Effector memory CD8-positive, alpha-beta T cell (primary cell): ENCODE measurements around the gene CFAP74.

ENCODE experiments used
- ATAC-seq: fragments of 150-1000 bp; cut with Tn5 transposase; replicated peaks from 2 replicates; pipeline ENCODE4 v1.10.0; 2021; ENCODE audit warnings: mild to moderate bottlenecking, moderate library complexity
- DNase-seq, 3 experiments: peaks; one replicate each; pipeline ENCODE4 v3.0.0; 2021
- H3K27ac Mint-ChIP-seq, 2 donors: one replicate each; pipeline ENCODE4 v1.8.0; 2022; ENCODE audit warnings: mild to moderate bottlenecking in 2 of 2, mixed read lengths in 2 of 2, moderate library complexity in 2 of 2
- H3K27me3 Mint-ChIP-seq, 2 donors: one replicate each; pipeline ENCODE4 v1.8.0; 2022; ENCODE audit warnings: mixed read lengths in 2 of 2
- H3K36me3 Mint-ChIP-seq: one replicate; pipeline ENCODE4 v1.8.0; 2022; ENCODE audit warnings: mild to moderate bottlenecking, moderate library complexity, mixed read lengths; ENCODE audit not compliant: insufficient read depth
- H3K4me1 Mint-ChIP-seq, 2 donors: one replicate each; pipeline ENCODE4 v1.8.0; 2022; ENCODE audit warnings: low read depth in 2 of 2, mixed read lengths in 2 of 2
- H3K4me3 Mint-ChIP-seq, 2 donors: one replicate each; pipeline ENCODE4 v1.8.0; 2022; ENCODE audit warnings: mild to moderate bottlenecking in 2 of 2, mixed read lengths in 2 of 2, moderate library complexity in 2 of 2
- H3K9me3 Mint-ChIP-seq, 2 donors: one replicate each; pipeline ENCODE4 v1.8.0; 2022; ENCODE audit warnings: mixed read lengths in 2 of 2

The CFAP74 gene

DNA sequence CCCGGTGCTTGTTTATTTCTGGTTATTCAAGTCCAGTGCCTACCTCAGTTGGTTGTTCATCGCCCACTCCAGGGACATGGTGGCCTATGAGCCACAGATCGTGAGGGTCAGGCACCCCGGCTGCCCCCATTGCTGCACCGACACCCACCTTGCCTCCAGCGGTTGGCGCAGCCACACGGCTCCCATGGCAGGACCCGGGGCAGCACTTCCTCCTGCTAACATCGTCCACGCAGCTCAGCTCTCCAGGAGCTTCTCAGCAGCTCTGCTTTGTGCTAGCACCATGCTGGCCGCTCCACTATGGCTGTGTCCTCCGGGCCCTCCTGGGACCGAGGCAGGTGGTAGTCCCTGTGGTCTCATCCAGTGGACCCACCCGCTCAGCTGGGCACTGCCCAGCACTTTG, 32.7 kb upstream of the CFAP74 start:
- H3K27me3 Mint-ChIP-seq = peaks cover 5 to 25% of the 10 kb centered on the region in 2 donors
- no peaks in the 10 kb centered on the region for H3K4me1 Mint-ChIP-seq
- ATAC-seq (no peak), DNase-seq (no peak)
- no peak overlapping the region for H3K4me3 Mint-ChIP-seq
- no peaks in the 10 kb centered on the region for H3K36me3 Mint-ChIP-seq
- no peaks in the 10 kb centered on the region for H3K9me3 Mint-ChIP-seq
- H3K27ac Mint-ChIP-seq = no peak overlapping the region

DNA sequence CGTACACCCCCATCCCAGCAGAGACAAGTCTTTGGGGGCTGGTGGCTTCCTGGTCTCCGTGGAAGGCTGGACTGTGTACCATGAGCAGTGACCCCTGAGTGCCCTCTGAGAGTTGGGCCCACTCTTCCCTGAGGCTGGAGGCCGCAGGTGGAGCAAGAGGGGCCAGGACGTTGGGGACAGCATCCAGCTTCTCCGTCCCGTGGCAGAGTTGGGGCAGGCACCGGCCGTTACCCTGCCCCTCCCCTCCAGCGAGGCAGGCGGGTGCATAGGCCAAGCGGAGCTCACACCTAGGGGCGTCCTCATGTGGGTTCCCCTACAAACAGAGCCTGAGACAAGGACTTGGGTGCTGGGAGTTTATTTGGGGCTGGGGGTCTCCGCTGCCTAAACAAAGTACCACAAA, 29.6 kb upstream of the CFAP74 start:
- ATAC-seq = no peak
- H3K27me3 Mint-ChIP-seq = peaks cover 5 to 30% of the 10 kb centered on the region in 2 donors
- H3K4me1 Mint-ChIP-seq = no peaks in the 10 kb centered on the region
- H3K36me3 Mint-ChIP-seq = no peaks in the 10 kb centered on the region
- no peaks in the 10 kb centered on the region for H3K9me3 Mint-ChIP-seq
- H3K4me3 Mint-ChIP-seq = no peak overlapping the region
- H3K27ac Mint-ChIP-seq = no peak overlapping the region
- DNase-seq = no peak

DNA sequence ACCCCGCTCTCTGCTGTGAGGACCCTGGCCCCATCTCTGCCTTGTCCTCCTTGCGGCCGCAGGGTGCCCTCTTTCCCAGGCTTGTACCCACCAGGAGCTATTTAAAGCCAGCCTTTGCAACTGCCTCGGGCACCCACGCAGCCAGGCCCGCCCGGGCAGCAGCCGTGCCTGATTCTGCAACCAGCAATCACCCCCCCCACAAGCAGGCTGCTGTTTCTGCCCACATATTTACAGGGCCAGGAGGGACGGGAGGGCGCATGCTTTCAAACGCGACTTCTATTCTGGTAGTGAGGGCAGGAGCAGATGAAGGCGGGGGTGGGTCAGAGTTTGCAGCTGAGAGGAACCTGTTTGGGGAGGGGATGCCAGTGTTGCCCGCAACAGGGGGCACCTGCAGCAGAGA, 29.2 kb upstream of the CFAP74 start:
- Mint-ChIP-seq H3K4me1 (no peaks in the 10 kb centered on the region), H3K4me3 (no peak overlapping the region), H3K27ac (no peak overlapping the region), H3K36me3 (no peaks in the 10 kb centered on the region), H3K9me3 (no peaks in the 10 kb centered on the region), H3K27me3 (peaks cover 5 to 29% of the 10 kb centered on the region in 2 donors)
- DNase-seq (no peak), ATAC-seq (no peak)

GRCh38 chr1:2031546-2032540, 28.3 kb upstream of the CFAP74 start:
- DNase-seq (no peak), ATAC-seq (no peak)
- Mint-ChIP-seq H3K36me3 (no peaks in the 10 kb centered on the region), H3K27me3 (peaks cover 5 to 29% of the 10 kb centered on the region in 2 donors), H3K4me1 (no peaks in the 10 kb centered on the region), H3K9me3 (no peaks in the 10 kb centered on the region), H3K4me3 (no peak overlapping the region), H3K27ac (no peak overlapping the region)

DNA sequence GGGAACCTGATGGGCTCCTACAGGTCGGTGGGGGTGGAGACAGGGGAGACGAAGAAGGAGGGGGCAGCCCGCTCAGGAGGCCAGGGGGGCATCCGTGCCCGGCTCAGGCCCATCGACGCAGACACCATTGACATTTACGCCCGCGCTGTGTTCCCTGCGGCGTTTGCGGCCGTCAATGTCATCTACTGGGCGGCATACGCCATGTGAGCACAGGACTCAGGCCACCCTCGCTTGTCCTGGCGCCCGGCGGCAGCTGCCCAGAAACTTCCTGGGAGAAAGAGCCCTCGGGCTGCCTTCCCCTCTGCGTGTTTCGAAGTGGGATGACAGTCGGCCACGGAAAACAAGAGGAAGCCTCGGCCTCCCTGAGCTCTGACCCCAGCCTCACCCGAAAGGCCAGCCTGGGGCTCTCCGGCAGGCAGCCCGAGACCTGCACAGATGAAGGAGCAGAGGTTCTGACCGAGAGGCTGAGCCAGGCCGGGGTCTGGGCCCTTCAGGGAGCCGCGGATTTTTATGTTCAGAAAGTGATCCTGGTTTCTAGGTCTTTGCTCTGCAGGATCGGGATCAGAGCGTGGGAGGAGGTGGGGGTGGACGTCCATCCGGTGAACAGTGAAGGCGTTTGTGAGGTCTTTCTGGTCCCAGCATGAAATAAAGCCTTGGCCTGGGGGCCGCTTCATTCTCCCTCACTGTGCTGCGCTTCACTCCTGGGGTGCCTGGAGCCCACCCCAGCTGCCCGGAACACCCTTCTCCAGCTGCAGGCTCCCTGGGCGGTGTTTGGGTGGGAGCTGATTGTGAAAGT, 26.7 kb upstream of the CFAP74 start:
- DNase-seq (no peak), ATAC-seq (no peak)
- Mint-ChIP-seq H3K27me3 (peaks cover 5 to 29% of the 10 kb centered on the region in 2 donors), H3K9me3 (no peaks in the 10 kb centered on the region), H3K4me1 (no peaks in the 10 kb centered on the region), H3K4me3 (no peak overlapping the region), H3K36me3 (no peaks in the 10 kb centered on the region), H3K27ac (no peak overlapping the region)

DNA sequence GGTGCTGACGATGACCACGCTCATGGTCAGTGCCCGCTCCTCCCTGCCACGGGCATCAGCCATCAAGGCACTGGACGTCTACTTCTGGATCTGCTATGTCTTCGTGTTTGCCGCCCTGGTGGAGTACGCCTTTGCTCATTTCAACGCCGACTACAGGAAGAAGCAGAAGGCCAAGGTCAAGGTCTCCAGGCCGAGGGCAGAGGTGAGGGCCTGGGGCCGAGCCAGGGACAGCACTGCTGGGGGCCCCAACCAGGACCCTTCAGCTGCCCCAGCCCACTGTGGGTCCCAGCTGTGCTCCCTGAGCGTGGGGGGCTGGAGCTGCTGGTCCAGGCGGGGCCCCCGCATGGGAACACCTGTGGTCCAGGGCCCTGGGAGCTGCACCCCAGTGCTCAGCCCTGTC, 26.0 kb upstream of the CFAP74 start:
- no peak overlapping the region for H3K27ac Mint-ChIP-seq
- no peaks in the 10 kb centered on the region for H3K9me3 Mint-ChIP-seq
- no peaks in the 10 kb centered on the region for H3K36me3 Mint-ChIP-seq
- H3K4me1 Mint-ChIP-seq = no peaks in the 10 kb centered on the region
- no peak overlapping the region for H3K4me3 Mint-ChIP-seq
- peaks cover 5 to 29% of the 10 kb centered on the region in 2 donors for H3K27me3 Mint-ChIP-seq
- no peak for DNase-seq
- no peak for ATAC-seq

- Mint-ChIP-seq H3K27ac (no peak overlapping the region), H3K36me3 (no peaks in the 10 kb centered on the region), H3K4me3 (no peak overlapping the region), H3K4me1 (no peaks in the 10 kb centered on the region), H3K27me3 (peaks cover 8 to 32% of the 10 kb centered on the region in 2 donors), H3K9me3 (no peaks in the 10 kb centered on the region)
- DNase-seq (no peak), ATAC-seq (no peak)
These were observed 25.4 kb upstream of the CFAP74 start for GRCh38 chr1:2028870-2029560.

GRCh38 chr1:2027961-2028583, 24.5 kb upstream of the CFAP74 start:
- Mint-ChIP-seq H3K4me1 (no peaks in the 10 kb centered on the region), H3K36me3 (no peaks in the 10 kb centered on the region), H3K9me3 (no peaks in the 10 kb centered on the region), H3K27me3 (peaks cover 12 to 32% of the 10 kb centered on the region in 2 donors), H3K27ac (no peak overlapping the region), H3K4me3 (no peak overlapping the region)
- ATAC-seq = no peak
- DNase-seq = no peak

DNA sequence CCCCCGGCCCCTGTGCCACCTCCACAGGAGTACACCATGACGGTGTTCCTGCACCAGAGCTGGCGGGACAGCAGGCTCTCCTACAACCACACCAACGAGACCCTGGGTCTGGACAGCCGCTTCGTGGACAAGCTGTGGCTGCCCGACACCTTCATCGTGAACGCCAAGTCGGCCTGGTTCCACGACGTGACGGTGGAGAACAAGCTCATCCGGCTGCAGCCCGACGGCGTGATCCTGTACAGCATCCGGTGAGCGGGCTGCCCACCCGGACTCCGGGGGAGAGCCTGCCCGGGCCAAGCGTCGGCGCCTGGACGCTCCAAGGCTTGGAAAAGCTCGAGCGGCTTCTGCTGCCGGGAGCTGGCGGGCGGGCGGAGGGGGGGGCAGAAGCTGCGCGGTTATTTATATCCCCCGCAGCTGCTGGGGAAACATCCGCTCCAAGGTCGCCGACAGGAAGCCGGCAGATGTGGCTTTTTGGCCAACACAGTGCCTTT, 21.9 kb upstream of the CFAP74 start:
- peaks cover 36 to 43% of the 10 kb centered on the region in 2 donors for H3K27me3 Mint-ChIP-seq
- H3K9me3 Mint-ChIP-seq = no peaks in the 10 kb centered on the region
- ATAC-seq (peak; percentile 42), DNase-seq (no peak)
- peaks cover 0 to 4% of the 10 kb centered on the region in 2 donors for H3K4me1 Mint-ChIP-seq
- no peak overlapping the region for H3K27ac Mint-ChIP-seq
- peak overlapping the region in 1 of 2 donors; percentile 25 for H3K4me3 Mint-ChIP-seq
- no peaks in the 10 kb centered on the region for H3K36me3 Mint-ChIP-seq

DNA sequence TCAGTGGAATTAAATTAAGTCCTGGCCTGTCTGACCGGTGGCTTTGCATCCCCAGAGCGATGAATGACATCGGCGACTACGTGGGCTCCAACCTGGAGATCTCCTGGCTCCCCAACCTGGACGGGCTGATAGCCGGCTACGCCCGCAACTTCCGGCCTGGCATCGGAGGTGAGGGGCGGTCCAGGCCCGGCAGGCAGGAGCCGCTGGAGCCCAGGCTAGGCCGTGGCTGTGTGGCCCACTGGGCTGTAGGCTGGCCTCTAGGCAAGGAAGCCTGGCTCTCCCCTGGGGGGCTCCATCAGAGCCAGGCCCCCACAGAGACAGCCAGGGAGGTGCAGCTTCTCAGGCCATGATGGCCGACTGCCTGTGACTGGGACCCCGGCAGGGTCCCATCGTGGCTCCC, 21.3 kb upstream of the CFAP74 start:
- H3K9me3 Mint-ChIP-seq = no peaks in the 10 kb centered on the region
- no peak overlapping the region for H3K4me3 Mint-ChIP-seq
- H3K27me3 Mint-ChIP-seq = peaks cover 43 to 46% of the 10 kb centered on the region in 2 donors
- no peak overlapping the region for H3K27ac Mint-ChIP-seq
- ATAC-seq (no peak), DNase-seq (no peak)
- H3K4me1 Mint-ChIP-seq = peaks cover 0 to 4% of the 10 kb centered on the region in 2 donors
- H3K36me3 Mint-ChIP-seq = no peaks in the 10 kb centered on the region

GRCh38 chr1:2024451-2024850, 20.9 kb upstream of the CFAP74 start:
- H3K36me3 Mint-ChIP-seq = no peaks in the 10 kb centered on the region
- no peaks in the 10 kb centered on the region for H3K9me3 Mint-ChIP-seq
- peaks cover 44 to 49% of the 10 kb centered on the region in 2 donors for H3K27me3 Mint-ChIP-seq
- DNase-seq (no peak), ATAC-seq (no peak)
- H3K27ac Mint-ChIP-seq = no peak overlapping the region
- H3K4me1 Mint-ChIP-seq = peaks cover 0 to 4% of the 10 kb centered on the region in 2 donors
- no peak overlapping the region for H3K4me3 Mint-ChIP-seq

DNA sequence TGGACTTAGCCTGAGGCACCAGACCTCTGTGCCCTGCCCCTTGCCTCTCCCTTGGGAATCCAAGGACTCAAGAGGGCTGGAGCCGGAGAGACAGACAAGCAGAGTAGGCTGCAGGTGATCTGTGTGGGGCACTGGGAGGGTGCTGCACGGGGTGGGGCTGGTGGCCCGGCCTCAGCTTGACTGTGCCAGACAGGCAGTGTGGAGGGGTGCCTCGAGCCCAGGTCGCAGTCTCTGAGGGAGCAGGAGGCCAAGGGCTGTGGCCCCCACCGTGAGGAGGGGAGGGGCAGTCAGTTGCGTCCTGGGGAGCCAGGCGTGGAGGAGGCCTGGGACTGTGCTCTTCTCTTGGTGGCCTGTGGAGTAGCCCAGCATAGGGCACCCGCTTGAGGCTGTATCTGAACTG, 19.6 kb upstream of the CFAP74 start:
- DNase-seq = no peak
- Mint-ChIP-seq H3K27ac (no peak overlapping the region), H3K36me3 (no peaks in the 10 kb centered on the region), H3K4me1 (peaks cover 5 to 7% of the 10 kb centered on the region in 2 donors), H3K27me3 (peaks cover 50 to 57% of the 10 kb centered on the region in 2 donors), H3K9me3 (no peaks in the 10 kb centered on the region), H3K4me3 (no peak overlapping the region)
- no peak for ATAC-seq
